GM12878 (cell line): ENCODE measurements around the gene SLAIN2. TPM values are rescaled to one million over a fixed set of nuclear protein-coding genes. Genes with fewer than 3 reads are reported as not detected.

Experiments used
- ATAC-seq: fragments of 200-7000 bp; cut with Tn5 transposase; 3 replicates; pipeline ENCODE4 v1.9.1; 2020; ENCODE audit warnings: mild to moderate bottlenecking, moderate library complexity
- BruUV-seq: library from RNA; stranded (reverse); fragments of 400-500 nt; replicated peaks from 2 replicates; lab custom pipeline; 2021; lab: Mats Ljungman, UMichigan
- CTCF ChIA-PET: fragments of 300-600 bp; sonication (Branson Sonifier 250); formaldehyde crosslinking; extraction: SDS; loops from one replicate; lab custom pipeline; 2021; ENCODE audit warnings: inconsistent platforms; lab: Yijun Ruan, JAX
- POLR2A ChIA-PET: fragments of 350-600 bp; formaldehyde crosslinking; extraction: SDS; loops from one replicate; lab custom pipeline; 2021; ENCODE audit warnings: inconsistent platforms; lab: Charles Lee
- RAD21 ChIA-PET: fragments of 300-600 bp; sonication (Branson Sonifier 250); formaldehyde crosslinking; loops from one replicate; lab custom pipeline; 2023; ENCODE audit warnings: antibody characterized with exemption; ENCODE audit not compliant: unreplicated experiment; lab: Charles Lee
- SMC1A ChIA-PET: fragments of 300-600 bp; sonication (Branson Sonifier 250); formaldehyde crosslinking; loops from one replicate; lab custom pipeline; 2023; ENCODE audit not compliant: unreplicated experiment, uncharacterized antibody; lab: Charles Lee
- DNase-seq: peaks from one replicate; pipeline ENCODE4 v3.0.0-alpha.2; 2011; ENCODE audit warnings: low read depth, low spot score
- FAIRE-seq: peaks from 3 replicates; lab custom pipeline; 2011; peaks lifted over from hg19 to GRCh38; lab: Jason Lieb, UNC
- H2AFZ ChIP-seq: 2 replicates; pipeline ENCODE4 v1.6.0; 2011; ENCODE audit warnings: low read depth, low read length, control low read depth; ENCODE audit not compliant: control insufficient read depth
- H3K27ac ChIP-seq: 2 replicates; pipeline ENCODE4 v1.5.1; 2011; ENCODE audit warnings: control low read depth; ENCODE audit not compliant: control insufficient read depth, insufficient read depth
- H3K27me3 ChIP-seq, 2 experiments: replicated peaks in 1 of 2; 2 replicates each; pipeline versions ENCODE4 v1.6.0 to v1.6.1; 2011; ENCODE audit warnings: low read length in 1 of 2; ENCODE audit not compliant: control insufficient read depth in 2 of 2, insufficient read depth in 2 of 2
- H3K36me3 ChIP-seq, 2 experiments: 2 replicates each; pipeline ENCODE4 v1.5.1; 2011; ENCODE audit warnings: low read length in 1 of 2; ENCODE audit not compliant: control insufficient read depth in 2 of 2, insufficient read depth in 2 of 2
- H3K4me1 ChIP-seq: 2 replicates; pipeline ENCODE4 v1.6.1; 2011; ENCODE audit warnings: mild to moderate bottlenecking, low read length, moderate library complexity, mixed read lengths; ENCODE audit not compliant: control insufficient read depth, insufficient read depth
- H3K4me2 ChIP-seq: 2 replicates; pipeline ENCODE4 v1.6.0; 2011; ENCODE audit warnings: control low read depth; ENCODE audit not compliant: control insufficient read depth, insufficient read depth
- H3K4me3 ChIP-seq: fragments of 200-600 bp; sonication (generic); 2 replicates; pipeline ENCODE4 v1.5.1; 2016
- H3K79me2 ChIP-seq: 2 replicates; pipeline ENCODE4 v1.6.0; 2011; ENCODE audit warnings: low read length; ENCODE audit not compliant: control insufficient read depth, insufficient read depth
- H3K9ac ChIP-seq: 2 replicates; pipeline ENCODE4 v1.8.0; 2011; ENCODE audit warnings: low read length, control low read depth, mixed read lengths; ENCODE audit not compliant: control insufficient read depth, insufficient read depth
- H3K9me3 ChIP-seq: replicated peaks from 3 replicates; pipeline ENCODE4 v1.5.1; 2011; ENCODE audit warnings: mild to moderate bottlenecking, low read length; ENCODE audit not compliant: control insufficient read depth, insufficient read depth
- H4K20me1 ChIP-seq: 2 replicates; pipeline ENCODE4 v1.6.0; 2011; ENCODE audit not compliant: control insufficient read depth, insufficient read depth
- EED ChIP-seq: sonication (generic); IDR thresholded peaks from 2 replicates; pipeline ENCODE4 v1.6.1; 2016; ENCODE audit warnings: antibody characterized with exemption, low read depth
- HDAC2 ChIP-seq: fragments of 200-600 bp; sonication (generic); IDR thresholded peaks from 2 replicates; pipeline ENCODE4 v1.6.1; 2017
- RAD21 ChIP-seq: IDR thresholded peaks from 2 replicates; pipeline ENCODE4 v1.6.1; 2011; ENCODE audit warnings: mild to moderate bottlenecking, low read depth, low read length, moderate library complexity; ENCODE audit not compliant: insufficient read depth
- SIX5 ChIP-seq: IDR thresholded peaks from 2 replicates; pipeline ENCODE4 v1.6.1; 2011; ENCODE audit warnings: mild to moderate bottlenecking, low read depth, low read length, moderate library complexity; ENCODE audit not compliant: severe bottlenecking
- SREBF1 ChIP-seq: IDR thresholded peaks from 2 replicates; pipeline ENCODE4 v1.6.1; 2012; ENCODE audit warnings: mild to moderate bottlenecking, low read length
- WGBS: methylation state at CpG from one replicate; pipeline ENCODE4 v1.1.6; 2016; ENCODE audit warnings: low lambda C conversion rate; ENCODE audit not compliant: insufficient replicate concordance, insufficient coverage; ENCODE audit errors: missing lambda C conversion rate; 5-methylcytosine and 5-hydroxymethylcytosine counted together
- in situ Hi-C: fragments of 300-500 bp; cut with MboI; formaldehyde crosslinking; loops from 9 replicates; pipeline ENCODE4 v1.14.3; 2018; ENCODE audit warnings: mixed read lengths
- intact Hi-C: fragments of 100-400 bp; cut with micrococcal nuclease; formaldehyde crosslinking; loops from one replicate; pipeline ENCODE4 v1.14.2; 2022; ENCODE audit not compliant: unreplicated experiment
- polyA plus RNA-seq, 11 experiments: library from polyadenylated mRNA; depleted of rRNA in 4 of 11; unstranded in 6 of 11; stranded (reverse) in 5 of 11; fragments of >200 nt; fragmentation: Nextera tagmentation in 4 of 11; fragmentation: Illumina TruSeq in 1 of 11; extraction: Ambion mirVana in 4 of 11; extraction: Trizol in 1 of 11; gene quantifications; 1 replicate in 1 of 11; 2 replicates in 10 of 11; pipeline versions ENCODE4 v1.2.1 to v1.2.3, GENCODE V29; 2011 to 2016; ENCODE audit warnings: inconsistent platforms in 2 of 11, missing spikeins in 2 of 11, low read depth in 1 of 11
- total RNA-seq, 4 experiments: library from RNA; depleted of rRNA in 3 of 4; stranded (reverse); fragments of >200 nt in 3 of 4; fragmentation: Illumina TruSeq in 1 of 4; extraction: Trizol in 1 of 4; gene quantifications; 2 replicates each; pipeline versions ENCODE4 v1.2.1 to v1.2.3, GENCODE V29; 2013 to 2021
- TF ChIP-seq, protein P1 (sequence below): fragments of 450-650 bp; IDR thresholded peaks from 2 replicates; pipeline ENCODE4 v1.6.1; 2016; ENCODE audit warnings: mild to moderate bottlenecking, moderate library complexity, borderline replicate concordance

SLAIN2 gene
- total and polyA plus RNA-seq, 10 of the 15 experiments (the other 5 are each of a cell fraction or from before 2014, with no cell fraction given) = 4.3 to 96.6 (median 25.4) TPM

GRCh38 chr4:48347282-48347921 is 6.1 kb downstream of the SLAIN2 start:
- no peaks in the 10 kb centered on the region for H4K20me1 ChIP-seq
- H3K9me3 ChIP-seq = peaks cover 2% of the 10 kb centered on the region
- intact Hi-C loops (no loop called here), in situ Hi-C loops (no loop called here)
- BruUV-seq = no TSS peak
- H3K36me3 ChIP-seq = no peaks in the 10 kb centered on the region
- no peak for TF ChIP-seq SREBF1
- TF ChIP-seq RAD21 = no peak
- TF ChIP-seq SIX5 = no peak
- no peak for TF ChIP-seq HDAC2
- TF ChIP-seq, protein P1, sequence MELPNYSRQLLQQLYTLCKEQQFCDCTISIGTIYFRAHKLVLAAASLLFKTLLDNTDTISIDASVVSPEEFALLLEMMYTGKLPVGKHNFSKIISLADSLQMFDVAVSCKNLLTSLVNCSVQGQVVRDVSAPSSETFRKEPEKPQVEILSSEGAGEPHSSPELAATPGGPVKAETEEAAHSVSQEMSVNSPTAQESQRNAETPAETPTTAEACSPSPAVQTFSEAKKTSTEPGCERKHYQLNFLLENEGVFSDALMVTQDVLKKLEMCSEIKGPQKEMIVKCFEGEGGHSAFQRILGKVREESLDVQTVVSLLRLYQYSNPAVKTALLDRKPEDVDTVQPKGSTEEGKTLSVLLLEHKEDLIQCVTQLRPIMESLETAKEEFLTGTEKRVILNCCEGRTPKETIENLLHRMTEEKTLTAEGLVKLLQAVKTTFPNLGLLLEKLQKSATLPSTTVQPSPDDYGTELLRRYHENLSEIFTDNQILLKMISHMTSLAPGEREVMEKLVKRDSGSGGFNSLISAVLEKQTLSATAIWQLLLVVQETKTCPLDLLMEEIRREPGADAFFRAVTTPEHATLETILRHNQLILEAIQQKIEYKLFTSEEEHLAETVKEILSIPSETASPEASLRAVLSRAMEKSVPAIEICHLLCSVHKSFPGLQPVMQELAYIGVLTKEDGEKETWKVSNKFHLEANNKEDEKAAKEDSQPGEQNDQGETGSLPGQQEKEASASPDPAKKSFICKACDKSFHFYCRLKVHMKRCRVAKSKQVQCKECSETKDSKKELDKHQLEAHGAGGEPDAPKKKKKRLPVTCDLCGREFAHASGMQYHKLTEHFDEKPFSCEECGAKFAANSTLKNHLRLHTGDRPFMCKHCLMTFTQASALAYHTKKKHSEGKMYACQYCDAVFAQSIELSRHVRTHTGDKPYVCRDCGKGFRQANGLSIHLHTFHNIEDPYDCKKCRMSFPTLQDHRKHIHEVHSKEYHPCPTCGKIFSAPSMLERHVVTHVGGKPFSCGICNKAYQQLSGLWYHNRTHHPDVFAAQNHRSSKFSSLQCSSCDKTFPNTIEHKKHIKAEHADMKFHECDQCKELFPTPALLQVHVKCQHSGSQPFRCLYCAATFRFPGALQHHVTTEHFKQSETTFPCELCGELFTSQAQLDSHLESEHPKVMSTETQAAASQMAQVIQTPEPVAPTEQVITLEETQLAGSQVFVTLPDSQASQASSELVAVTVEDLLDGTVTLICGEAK = no peak
- no peak for TF ChIP-seq EED
- ATAC-seq = 0 out of 3 replicates have a peak, but pooled peaks have one; percentile 6
- H3K4me1 ChIP-seq = no peaks in the 10 kb centered on the region
- over 99% methylated on average over 7 of the region's 7 CpGs for WGBS
- no peak overlapping the region for H3K27ac ChIP-seq
- FAIRE-seq = no peak
- H3K27me3 ChIP-seq = no peaks in the 10 kb centered on the region
- H3K9ac ChIP-seq = no peak overlapping the region
- ChIA-PET RAD21 (interaction anchor here (0.6 to 1.1 kb wide), 2 partner anchors 23 to 44 kb away, joined by 3 read pairs; no protein-coding TSS in a partner anchor), CTCF (interaction anchor here (1.4 to 2.3 kb wide), 2 partner anchors 9 to 32 kb away, joined by 3 to 8 read pairs; no protein-coding TSS in a partner anchor), SMC1A (interaction anchor here (1.0 to 1.3 kb wide), 4 partner anchors 14 to 27 kb away, joined by 3 read pairs; no protein-coding TSS in a partner anchor), POLR2A (no interaction called here)
- no peak overlapping the region for H3K4me3 ChIP-seq
- H3K79me2 ChIP-seq = peaks cover 86% of the 10 kb centered on the region
- no peak for DNase-seq
- H2AFZ ChIP-seq = no peak overlapping the region
- no peak overlapping the region for H3K4me2 ChIP-seq
